Stimulated activated CD4-positive, alpha-beta T cell treated with anti-CD3 and anti-CD28 coated beads, Interleukin-4, amount 100 ng/mL, for 24 hours (primary cell): ENCODE results near the gene ACSBG1.

Experiments used
- DNase-seq: peaks from one replicate; pipeline ENCODE4 v3.0.0-alpha.2; 2020

ACSBG1 gene

DNA sequence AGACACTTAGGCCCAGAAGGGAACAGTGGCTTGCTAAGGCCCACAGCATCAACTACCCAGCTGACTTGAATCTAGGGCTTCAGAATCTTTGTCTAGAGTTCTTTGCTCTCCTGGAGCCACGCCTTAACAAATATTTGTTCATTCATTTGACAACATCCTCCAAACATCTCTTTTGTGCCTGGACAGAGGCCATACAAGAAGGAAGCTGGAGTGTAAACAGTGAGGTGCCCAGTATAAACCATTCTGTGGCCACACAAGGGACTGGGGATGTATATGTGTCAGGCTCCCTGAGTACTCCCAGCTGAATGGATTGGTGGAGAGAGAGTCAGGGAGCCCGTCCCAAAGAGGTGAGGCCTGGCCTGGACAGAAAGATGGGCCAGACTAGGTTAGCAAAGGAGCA is 106.5 kb downstream of the ACSBG1 start:
- DNase-seq: no peak

GRCh38 chr15:78125267-78125666 is 109.1 kb downstream of the ACSBG1 start:
- no peak for DNase-seq

GRCh38 chr15:78120523-78120922 is 113.8 kb downstream of the ACSBG1 start:
- DNase-seq: no peak
